GM12872 (cell line): ENCODE data around the gene MGST1.

Experiments used
- CTCF ChIP-seq: IDR thresholded peaks from 3 replicates; pipeline ENCODE4 v1.5.1; 2011; ENCODE audit warnings: low read depth, mild to moderate bottlenecking, low read length, moderate library complexity; ENCODE audit not compliant: insufficient read depth

MGST1 gene

GRCh38 chr12:16347391-16348298 is at the start of gene MGST1:
TSS of gene MGST1 (plus strand) at chr12:16347645. CDS start at chr12:16354253, 6,608 bp downstream.
- TF ChIP-seq CTCF: no peak

DNA sequence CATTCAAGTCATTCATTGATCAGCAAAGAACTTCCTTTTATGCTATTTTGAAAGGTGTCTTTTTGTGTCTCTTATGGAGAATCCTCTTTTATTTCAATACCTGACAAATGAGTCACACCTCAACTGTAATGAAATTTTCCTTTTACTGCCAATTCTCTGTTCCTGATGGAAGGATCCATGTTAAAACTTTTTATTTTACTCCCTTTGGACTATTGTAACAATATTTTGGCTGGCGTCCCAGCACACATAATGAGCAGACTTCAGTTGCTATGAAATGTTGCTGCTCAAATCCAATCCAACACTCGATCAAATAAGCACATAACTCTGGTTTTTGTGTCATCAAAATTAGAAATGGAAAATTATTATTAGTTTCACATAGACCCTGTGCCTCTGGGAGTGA is 48.0 kb upstream of the MGST1 start:
- no peak for TF ChIP-seq CTCF

DNA sequence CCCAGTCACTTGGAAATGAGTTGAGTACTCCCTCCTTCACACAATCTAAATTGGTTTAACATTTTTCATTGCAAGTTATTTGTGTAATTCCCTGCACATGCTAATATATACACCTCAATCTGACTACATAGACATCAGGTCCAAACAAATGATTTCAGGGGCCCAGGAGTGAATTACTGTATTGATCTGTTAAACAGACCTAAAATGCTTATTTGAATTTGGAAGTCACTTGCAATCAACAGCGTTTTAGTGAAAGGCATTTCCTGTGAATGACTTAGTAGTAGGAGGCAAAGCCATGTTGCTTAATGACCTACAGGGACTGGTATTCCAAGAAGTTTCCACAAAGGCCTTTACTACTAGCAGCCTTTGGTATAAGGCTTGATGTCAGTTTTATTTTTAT is 47.3 kb upstream of the MGST1 start:
- no peak for TF ChIP-seq CTCF

- no peak for TF ChIP-seq CTCF
Measured at GRCh38 chr12:16300736-16301135, 46.7 kb upstream of the MGST1 start.

GRCh38 chr12:16303939-16304338 is 43.5 kb upstream of the MGST1 start:
- TF ChIP-seq CTCF: no peak

- TF ChIP-seq CTCF: no peak
Measured at GRCh38 chr12:16307856-16308475, 39.5 kb upstream of the MGST1 start.

DNA sequence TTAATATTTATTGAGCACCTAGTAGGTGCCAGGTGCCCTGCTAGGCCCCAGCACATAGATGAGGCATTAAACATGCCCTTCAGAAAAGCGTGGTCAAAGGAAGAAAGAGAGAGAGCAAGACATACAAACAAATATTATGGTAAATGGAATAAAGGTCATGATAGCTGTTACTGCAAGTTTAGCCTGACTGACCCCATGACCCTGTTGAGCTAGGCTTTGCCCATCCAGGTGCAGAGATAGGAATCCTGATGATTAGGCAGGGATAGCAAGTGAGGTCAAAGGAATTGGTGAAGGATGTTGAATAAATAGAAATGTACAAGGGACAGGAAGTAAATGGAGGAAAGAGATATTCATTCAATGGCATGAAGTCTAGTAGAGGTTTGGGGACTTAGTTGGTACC is 36.5 kb upstream of the MGST1 start:
- TF ChIP-seq CTCF: no peak
